Measurements from ENCODE around the gene DYSF.

Gene DYSF

GRCh38 chr2:71555798-71556454 lies 102.6 kb downstream of the DYSF start:
- no peak for FAIRE-seq

DNA sequence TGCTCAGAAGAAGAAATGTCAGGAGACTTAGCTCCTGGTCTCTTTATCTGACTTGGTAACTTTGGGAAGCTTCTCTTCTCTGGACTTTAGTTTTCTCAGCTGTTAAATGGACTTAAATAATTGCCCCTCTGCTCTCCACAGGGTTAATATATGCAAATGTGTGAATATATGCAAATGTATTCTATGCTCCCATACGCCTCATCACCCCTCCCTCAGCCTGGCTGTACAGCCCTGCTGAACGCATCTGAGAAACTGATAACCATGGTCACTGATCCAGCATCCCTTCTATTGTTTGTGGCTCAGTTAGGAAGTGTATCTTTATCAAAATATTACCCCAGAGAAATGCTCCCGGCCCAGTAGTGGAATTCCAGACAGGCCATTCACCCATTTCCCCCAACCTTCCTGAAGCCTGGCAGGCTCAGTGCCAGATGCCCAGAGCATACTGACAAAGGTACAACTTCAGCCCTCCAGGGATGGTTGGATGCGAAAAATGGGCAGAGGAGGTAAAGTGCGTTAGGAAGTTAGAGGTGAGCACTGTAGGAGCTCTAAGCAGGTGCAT lies 103.4 kb downstream of the DYSF start:
- no peak for FAIRE-seq

DNA sequence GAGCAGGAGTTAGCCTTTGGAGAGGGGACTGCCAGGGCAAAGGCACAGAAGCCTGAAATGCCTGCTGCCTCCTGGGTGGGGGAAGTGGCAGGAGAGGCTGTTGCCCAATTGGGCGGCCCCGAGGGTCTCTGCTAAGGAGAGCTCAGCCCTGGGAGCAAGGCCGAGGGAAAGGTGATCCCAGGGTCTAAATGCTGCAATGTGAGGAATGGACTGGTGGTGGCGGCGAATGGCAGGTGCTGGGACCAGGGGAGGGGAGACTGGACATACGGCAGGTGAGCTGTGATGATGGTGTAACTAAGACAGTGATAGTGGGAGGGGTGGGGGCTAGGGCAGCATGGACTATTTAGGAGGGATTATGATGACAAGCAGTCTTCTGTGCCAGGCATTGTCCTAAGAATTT lies 104.0 kb downstream of the DYSF start:
- no peak for FAIRE-seq

DNA sequence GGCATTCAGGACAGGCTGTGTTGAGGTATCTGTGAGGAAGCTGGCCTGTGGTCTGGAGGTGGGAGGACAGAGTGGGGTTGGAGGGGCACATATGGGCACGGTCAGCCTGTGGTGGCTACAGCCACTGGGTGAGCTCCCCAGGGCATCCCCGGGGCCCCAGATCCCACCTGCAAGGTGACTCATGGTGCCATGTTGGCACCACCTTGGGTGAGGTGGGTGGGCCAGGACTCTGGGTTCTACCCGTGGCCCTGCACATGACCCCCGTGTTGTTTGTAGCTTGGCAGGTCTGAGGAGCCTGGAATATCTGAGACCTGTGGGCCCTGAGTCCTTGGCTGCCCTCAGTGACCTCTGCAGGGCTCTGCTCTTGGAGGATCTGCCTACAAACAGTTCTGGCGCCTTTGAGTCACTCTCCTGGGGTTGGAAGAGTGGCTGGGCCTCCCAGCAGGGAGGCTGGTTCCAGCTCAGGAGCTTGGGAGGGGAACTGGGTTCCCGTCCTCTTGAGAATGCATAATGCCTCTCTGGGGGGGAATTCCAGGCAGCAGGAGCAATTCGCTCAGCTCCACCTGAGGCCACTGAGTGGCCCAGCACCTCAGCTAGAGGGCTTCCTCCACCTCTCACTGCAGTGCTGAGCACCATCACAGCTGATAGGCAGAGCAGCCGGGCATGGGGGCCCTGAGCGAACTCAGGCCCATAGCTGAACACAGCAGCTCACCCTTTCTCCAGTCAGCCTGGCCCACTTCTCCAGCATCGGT lies 105.1 kb downstream of the DYSF start:
- no peak for FAIRE-seq

GRCh38 chr2:71559080-71559827 lies 105.9 kb downstream of the DYSF start:
- no peak for FAIRE-seq

DNA sequence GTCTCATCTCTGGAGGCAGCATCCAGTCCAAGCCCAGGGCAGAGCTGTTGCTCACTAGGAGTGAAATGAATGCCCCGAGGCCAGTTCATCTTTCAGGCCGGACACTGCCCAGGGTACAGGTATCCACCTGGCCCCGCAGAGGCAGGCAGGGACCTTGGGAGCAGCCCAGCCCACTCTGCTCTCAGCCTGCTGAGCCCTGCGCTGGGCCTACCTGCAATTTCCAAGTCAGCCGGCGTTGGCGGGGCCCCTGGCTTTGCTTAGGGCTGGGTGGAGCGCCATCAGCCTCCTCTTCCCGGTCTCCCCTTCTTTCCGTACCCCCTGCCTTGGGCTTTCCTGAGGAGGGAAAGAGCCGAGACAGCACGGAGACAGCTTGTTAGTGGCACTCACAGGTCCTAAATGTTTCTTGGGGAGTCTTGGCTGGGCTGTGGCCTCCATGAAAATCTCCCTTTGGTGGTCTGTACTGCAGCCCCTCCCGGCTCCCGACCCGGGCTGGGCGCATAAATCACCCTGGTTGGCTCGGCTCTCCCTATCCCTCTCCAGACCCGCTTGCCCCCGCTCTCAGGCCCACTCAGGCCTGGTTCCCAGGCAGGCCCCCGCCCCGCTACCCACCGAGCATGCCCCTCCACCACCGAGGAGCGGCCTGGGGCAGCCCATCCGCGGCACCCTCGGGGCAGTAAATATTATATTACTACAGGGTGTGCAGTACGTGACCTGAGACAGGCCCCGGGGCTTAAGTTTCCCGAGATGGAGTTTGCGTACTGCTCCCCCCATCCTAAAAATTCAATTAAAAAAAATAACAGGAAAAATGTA lies 106.7 kb downstream of the DYSF start:
- FAIRE-seq: no peak

DNA sequence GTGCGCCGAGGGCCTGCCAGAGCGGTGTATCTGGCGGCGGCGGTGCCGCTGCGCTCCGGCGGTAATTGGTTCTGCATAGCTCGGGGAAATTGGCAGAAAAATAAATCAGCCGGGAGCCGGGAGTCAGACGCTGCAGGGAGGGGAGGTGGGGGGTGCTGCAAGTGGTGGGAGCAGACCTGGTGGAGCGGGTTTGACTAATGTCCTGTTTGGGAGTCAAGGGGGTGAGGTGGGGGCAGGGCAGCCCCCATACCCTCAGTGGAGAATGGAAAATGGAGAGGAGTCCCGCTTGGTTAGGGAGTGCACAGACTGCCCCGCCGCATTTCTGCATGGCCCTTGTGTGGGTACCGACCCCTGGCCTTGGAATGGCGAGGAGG lies 107.3 kb downstream of the DYSF start:
- FAIRE-seq: no peak

DNA sequence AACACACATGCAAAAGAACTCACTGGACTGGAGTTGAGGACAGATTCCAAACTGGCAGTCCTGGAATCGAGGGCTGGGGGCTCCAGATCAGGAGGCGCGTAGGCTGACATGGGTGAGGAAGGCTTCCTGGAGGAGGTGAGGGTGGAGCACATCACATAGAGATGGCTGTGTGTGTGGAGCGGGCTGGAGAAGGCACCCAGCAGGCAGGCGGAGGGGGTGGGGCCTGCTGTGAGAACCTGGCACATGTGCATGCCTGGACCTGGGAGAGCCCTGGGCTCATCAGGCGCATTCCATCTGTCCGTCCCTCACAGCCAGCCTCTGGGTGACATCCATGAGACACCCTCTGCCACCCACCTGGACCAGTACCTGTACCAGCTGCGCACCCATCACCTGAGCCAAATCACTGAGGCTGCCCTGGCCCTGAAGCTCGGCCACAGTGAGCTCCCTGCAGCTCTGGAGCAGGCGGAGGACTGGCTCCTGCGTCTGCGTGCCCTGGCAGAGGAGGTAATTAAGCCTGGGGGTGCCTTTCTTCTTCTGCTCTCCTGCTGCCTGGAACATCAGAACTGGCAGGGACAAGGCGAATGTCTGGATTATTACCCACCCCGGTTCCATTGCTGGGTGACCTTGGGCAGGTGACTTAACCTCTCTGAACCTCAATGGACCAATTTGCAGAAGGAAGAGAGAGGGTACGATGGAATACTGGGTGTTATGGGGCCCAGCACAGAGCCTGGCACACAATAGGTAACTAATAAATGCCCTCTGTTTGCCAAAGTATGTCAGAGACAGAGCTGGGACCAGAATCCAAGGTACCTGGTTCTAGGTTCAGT lies 108.3 kb downstream of the DYSF start:
- FAIRE-seq: no peak

DNA sequence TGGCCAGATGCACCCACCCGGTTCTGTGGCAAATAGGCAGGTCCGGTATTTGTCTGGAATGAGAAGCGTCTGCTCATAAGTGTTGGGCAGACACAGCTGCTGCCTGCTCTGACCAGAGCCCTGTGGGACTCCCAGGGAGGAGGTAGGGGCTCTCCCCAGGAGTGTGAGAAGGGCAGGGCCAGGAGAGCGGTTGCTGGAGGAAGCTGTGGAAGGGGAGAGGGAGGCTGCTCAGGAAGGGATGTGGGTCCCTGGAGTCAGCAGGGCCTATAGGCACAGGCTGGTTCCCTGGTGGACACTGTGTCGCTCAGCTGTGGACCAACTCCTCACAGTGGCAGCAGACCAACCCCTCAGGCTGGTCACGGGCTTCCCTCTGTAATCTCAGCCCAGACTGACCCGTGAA lies 109.2 kb downstream of the DYSF start:
- no peak for FAIRE-seq

DNA sequence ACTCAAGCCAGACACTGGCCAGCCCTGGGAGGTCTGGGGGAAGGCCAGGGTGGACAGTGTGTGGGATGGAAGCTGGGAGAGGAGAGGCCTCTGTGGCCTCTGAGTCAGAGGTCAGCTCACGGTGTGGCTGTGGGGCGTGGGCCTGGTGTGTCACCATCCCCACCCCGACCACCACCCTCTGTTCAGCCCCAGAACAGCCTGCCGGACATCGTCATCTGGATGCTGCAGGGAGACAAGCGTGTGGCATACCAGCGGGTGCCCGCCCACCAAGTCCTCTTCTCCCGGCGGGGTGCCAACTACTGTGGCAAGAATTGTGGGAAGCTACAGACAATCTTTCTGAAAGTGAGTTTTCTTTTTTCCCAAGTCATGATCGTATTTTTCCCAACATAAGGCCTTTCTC lies 110.5 kb downstream of the DYSF start:
- FAIRE-seq: no peak

- FAIRE-seq: no peak
These were observed 111.0 kb downstream of the DYSF start for GRCh38 chr2:71564361-71564760.

- no peak for FAIRE-seq
These were observed 111.4 kb downstream of the DYSF start for GRCh38 chr2:71564790-71565189.

DNA sequence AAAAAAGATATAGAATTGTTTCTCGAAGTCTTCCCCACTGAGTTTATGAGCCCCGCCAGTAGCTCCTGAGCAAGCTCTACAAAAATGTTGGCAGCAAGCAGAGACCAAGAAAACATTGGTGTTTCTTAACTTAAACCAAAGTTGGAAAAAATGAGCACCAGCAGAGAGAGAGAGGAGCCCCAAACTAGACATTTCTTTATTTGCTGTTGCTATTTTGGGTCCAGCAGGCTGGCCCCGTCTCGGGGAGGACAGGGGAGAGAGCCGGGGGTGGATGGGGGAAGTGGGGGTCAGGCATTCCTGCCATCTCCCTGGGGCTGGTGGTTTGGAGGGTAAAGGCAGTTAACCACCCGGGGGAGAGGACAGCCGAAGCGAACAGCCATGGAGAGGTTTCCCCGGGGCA lies 113.0 kb downstream of the DYSF start:
- no peak for FAIRE-seq

DNA sequence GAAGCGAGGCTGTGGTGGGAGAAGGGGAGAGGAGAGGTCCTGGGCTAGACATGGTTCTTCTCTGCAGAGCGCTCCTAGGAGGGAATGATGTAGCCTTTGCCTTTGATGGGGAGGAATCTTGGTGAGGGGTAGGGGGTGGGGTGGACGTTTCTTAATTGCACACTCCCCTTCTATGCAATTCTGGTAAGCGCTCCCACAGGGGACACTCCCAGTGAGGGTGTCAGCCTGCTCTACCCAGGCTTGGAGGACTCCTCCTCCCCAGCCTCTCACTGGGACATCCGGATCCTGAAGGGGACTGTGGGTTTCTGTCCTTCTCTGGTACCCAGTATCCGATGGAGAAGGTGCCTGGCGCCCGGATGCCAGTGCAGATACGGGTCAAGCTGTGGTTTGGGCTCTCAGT lies 114.3 kb downstream of the DYSF start:
- FAIRE-seq: no peak

DNA sequence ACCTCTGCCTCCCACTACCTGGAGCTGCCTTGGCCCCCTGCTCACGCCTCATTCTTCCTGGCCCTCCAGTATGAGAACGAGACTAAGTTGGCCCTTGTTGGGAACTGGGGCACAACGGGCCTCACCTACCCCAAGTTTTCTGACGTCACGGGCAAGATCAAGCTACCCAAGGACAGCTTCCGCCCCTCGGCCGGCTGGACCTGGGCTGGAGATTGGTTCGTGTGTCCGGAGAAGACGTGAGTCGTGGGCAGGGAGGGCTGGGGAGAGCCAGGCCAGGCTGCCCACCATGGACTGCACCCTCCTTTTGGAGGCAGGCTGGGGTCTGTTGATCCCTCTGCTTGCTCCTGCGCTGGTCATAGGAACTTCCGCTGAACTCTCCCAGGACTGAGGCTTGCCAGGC lies 114.7 kb downstream of the DYSF start:
- no peak for FAIRE-seq

- no peak for FAIRE-seq
These were observed 117.2 kb downstream of the DYSF start for GRCh38 chr2:71570511-71570910.

DNA sequence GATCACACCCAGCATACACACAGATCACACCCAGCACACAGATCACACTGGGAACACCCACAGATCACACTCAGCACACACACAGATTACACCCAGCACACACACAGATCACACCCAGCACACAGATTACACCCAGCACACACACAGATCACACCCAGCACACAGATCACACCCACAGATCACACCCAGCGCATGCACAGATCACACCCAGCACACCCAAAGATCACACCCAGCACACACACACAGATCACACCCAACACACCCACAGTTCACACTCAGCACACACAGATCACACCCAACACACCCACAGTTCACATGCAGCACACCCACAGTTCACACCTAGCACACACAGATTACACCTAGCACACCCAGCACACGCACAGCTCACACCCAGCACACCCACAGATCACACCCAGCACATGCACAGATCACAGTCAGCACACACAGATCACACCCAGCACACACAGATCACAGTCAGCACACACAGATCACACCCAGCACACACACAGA lies 117.6 kb downstream of the DYSF start:
- FAIRE-seq: no peak

DNA sequence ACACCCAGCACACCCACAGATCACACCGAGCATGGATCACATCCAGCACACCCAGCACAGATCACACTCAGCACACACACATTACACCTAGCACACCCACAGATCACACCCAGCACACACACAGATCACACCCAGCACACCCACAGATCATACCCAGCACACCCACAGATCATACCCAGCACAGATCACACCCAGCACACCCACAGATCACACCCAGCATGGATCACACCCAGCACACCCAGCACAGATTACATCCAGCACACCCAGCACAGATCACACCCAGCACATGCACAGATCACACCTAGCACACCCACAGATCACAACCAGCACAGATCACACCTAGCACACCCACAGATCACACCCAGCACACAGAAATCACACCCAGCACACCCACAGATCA lies 118.6 kb downstream of the DYSF start:
- FAIRE-seq: no peak

DNA sequence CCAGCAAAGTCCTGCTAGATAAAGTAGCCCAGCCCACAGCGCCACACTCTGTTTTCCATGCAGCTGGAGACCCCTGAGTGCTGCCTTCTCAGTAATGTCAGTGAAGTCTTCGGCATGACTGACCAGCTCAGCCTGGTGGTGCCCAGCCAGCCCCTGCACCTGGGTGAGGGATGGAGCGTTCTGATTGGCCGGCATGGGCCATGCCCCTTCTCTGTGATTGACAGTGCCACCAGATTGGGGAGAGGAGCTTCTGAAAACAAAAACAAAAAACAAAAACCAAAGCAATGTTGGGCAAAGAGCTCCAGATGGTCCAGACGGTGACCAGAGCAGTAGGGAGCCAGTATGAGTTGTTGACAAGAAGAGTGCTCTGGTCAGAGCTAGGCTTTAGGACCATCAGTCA lies 122.6 kb downstream of the DYSF start:
- FAIRE-seq: no peak

GRCh38 chr2:71576541-71576940 lies 123.2 kb downstream of the DYSF start:
- no peak for FAIRE-seq

- no peak for FAIRE-seq
These were observed 123.8 kb downstream of the DYSF start for GRCh38 chr2:71577209-71577608.
